ENCODE measurements around the gene ZIC1.

The ZIC1 gene

GRCh38 chr3:147411815-147412241 lies 2.7 kb downstream of the ZIC1 start:
- DNase-seq, result no peak

- DNase-seq, result no peak
Observed at GRCh38 chr3:147412261-147412916, 3.2 kb downstream of the ZIC1 start.

DNA sequence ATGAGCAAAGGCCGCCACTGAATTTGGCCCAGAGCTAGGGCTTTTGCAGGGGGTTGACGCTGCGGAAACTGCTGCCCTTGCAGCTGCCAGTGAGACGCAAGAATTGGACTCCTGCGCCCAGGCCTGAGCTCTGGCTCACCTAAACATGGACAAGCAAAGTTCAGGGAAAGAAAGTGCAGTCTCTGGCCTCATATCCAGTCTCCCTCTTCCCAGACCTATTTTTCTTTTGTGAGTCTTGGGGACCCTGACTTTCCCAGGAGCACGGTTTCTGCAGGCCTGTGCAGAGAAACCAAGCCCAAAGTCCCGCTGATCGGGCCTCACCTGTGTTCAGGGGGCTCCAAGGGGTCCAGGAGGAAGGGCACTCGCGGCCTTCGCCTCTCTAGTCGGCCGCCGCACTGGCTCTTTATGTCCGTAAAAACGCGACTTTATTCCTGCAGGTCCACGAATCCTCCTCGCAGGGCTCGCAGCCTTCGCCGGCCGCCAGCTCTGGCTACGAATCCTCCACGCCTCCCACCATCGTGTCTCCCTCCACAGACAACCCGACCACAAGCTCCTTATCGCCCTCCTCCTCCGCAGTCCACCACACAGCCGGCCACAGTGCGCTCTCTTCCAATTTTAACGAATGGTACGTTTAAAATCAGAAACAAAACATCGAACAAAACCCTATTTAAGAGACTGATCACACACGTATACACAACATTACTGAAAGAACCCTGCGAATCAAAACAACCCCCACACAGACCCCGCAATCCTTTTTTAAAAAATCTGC lies 3.9 kb downstream of the ZIC1 start:
- DNase-seq, result no peak

DNA sequence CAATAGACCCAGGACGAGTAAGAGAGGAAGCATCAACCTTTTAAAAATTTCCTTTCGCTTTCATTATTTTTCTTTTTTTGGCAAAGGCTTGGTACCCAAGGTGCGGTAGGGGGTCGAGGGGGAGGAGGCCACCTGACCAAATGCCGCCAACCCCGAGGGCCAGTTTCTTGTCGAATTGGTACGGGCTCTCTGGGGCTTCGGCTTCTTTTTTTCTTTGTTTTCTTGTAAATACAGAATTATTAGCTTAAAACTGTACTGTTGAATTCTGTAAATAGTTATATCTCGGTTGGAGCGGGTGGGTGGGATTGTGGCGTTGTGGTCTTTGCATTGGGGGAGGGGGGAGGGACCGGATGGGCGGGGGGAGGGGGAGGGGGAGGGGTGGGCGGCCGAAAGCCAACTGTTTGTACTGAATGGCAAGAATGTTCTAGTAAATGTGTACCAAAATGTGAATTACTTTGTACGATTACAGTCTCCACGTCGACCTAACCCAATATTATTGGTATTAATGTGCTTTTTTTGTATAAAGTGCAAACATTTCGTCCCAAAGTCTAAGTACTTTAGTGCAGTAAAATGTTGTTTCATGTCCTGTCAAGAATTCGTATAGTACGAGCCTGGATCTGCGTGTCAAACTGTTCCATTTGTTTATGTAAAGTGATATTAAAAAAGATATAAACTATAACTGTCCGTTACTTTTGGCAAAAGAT lies 4.7 kb downstream of the ZIC1 start:
- no peak for DNase-seq

DNA sequence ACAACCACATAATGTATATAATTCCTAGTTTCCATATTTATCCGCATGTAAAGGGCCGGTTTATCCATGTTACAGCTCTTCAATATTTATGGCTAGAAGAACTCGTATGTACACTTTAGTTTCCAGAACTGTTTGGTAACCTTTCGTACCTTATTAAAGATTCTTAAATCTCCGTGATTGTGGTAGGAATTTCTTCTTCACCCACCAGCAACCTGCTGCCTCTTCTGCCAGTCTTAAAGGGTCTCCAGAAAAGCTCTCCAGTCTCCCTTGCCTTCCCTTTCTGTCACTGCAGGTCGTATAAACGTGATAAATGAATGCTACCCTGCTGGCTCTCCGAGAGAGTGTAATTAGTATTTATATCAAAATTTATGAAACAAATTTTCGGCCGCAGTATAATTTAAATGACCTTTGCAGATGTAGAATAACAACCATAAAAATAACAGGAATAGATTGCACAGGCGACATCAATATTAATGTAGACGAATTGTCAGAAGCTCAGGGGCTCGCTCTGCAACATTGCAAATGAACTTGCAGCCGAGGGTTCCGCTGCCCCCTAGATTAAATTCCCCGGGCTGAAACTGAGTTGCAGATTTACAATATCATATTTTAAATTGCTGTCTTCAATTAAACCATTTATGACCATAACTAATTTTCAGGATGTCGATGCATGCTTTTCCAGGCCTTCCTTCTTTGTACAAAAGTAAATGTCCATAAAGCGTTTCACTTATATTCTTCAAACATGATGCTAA lies 5.4 kb downstream of the ZIC1 start:
- no peak for DNase-seq

DNA sequence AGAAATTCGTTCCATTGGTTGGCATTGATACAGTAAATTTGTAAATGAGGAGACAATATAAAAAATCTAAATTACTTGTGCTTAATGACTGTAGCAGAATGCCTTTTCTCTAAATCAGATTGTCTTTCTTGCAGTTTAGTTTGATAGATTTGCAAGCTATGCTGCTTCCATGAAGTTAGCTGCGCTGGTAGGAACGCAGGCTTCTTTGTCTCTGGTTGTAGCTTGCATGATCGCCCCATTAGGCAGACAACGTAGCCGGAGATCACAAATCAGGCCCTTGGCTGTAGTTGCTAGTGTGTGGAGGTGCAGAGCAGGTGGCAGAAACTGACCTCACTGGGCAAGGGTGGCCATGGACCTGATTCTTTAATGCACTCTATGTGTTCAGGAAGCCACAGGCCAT lies 6.1 kb downstream of the ZIC1 start:
- DNase-seq, result no peak

GRCh38 chr3:147415874-147416273 lies 6.7 kb downstream of the ZIC1 start:
- no peak for DNase-seq

DNA sequence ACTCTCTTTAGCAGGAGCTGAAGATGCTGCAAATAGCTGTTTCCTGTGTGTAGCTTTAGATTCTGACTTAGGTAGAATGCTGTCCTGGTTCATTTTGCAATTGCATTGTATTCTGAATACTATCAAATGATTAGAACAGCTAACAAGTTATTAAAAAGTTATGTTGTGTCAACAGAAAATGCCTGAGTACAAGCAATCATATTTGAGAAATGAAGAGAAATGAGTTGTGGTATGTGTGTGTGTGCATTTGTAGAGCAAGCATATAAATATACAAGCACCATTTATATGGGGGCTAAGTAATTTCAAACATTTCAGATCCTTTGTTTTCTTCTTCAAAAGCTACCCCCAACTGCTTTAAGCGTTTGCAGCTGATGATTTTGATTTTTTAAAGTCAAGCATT lies 7.8 kb downstream of the ZIC1 start:
- DNase-seq, result no peak

- no peak for DNase-seq
Observed at GRCh38 chr3:147417551-147418295, 8.6 kb downstream of the ZIC1 start.

GRCh38 chr3:147418371-147418781 lies 9.2 kb downstream of the ZIC1 start:
- no peak for DNase-seq

GRCh38 chr3:147418808-147419701 lies 9.9 kb downstream of the ZIC1 start:
- no peak for DNase-seq

DNA sequence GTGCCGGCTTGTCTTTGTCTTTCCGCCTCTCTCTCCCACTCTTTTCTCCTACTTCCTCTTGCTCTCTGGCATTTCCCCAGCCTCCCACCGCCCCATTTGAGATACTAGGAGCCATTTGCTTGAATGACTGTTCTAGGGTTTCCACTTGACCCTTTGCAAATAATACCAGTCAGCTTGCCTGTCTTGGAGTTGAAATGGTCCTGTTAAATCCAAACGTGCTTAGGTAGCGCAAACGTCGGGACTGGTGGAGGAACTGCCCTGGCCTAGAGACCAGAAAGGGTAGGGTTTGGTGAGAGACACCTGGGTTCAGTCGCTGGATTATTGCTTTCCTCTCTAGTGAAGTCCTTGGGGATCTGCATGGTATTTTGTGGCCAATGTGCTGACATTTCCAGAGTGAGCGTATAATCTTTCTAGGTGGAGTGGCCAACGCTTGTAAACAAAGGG lies 10.6 kb downstream of the ZIC1 start:
- DNase-seq, result no peak

DNA sequence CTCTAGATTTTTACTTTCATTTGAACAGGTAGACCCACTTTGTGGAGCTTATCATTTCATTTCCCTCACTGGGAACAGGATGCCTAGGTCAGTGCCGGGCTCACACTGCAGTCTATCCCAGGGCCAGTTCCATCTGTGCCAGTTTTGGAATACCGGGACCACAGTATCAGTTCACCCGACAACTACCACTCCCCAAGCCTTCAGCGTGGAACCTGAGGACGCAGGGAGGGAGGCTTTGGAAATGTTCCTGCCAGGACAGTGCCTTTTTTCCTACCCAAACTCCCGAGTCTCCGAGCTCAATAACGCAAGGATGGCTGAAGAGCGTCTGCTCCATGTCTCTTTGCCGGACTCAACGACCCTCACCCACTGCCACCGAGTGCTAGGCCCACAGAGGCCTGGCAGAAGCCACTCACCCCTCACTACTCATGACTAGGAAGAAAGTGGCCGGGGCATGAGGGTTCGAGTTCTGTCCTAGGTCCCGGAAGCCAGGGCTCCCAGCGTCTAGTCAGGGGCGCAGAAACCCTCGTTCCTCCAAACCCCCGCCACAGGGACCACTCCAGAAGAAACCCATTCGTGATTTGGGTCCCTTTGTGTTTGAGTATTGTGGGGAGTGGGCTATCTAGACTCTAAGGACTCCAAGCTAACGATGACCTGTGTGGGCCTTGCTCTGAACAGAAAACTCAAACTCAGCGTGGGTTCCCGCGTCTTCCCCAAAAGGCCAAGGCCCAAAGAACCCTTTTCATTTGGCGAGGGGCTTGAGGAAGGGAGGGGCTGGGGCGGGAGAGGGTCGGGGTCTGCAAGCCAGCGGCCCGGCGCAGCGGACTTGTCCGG lies 11.4 kb downstream of the ZIC1 start:
- DNase-seq, result no peak

DNA sequence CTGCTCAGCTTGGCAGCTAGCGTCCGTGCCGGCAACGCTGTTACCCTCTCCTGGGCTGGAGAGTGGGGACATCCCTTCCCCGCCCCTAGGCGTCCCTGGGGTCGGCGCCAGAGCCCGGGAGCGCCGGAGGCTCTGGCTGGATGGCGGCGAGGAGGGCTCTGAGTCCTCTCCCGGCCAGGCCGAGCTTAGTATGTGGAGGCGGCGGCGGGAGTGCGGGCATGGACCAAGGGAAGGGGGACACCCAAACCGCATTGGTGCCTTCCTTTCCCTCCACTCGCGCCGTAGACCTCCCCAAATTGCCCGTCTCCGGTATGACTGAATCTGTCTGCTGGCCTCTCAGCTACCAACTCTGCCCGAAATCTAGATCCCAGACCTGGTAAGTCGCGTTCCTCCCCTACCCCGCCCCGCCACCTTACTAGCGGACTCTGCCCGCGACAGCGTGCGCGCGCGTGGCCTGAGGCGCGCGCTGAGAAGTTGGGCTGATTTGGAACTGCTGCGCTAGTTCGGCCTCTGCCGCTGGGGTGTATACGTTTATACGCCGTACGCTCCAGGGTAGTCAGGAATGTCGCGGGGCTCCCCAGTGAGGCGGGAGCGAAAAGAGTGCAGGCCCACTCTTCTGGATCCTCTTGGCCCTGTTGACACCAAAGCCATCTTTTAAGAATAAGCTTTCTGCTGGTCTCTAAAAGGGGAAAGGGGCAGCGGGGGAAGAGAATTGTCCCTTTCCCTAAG lies 12.2 kb downstream of the ZIC1 start:
- DNase-seq, result no peak

DNA sequence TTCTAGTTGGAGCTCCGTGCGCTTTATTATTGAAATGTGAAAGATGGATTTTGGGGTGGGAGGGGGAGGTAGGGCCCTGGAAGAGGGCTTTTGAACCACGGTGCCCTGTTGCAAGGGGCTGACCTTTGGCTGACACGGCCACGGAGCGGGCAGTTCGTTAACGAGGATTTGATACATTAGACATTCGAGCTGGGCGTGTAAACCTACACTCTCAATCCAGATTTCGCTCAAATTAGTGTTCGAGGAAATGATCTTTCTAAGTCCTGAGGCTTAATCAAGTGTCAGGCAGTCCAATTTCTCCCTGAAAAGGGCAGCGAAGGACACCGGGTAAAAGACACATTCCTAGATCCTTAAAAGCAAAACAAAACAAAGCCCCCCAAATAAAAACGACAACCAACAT lies 13.0 kb downstream of the ZIC1 start:
- no peak for DNase-seq

DNA sequence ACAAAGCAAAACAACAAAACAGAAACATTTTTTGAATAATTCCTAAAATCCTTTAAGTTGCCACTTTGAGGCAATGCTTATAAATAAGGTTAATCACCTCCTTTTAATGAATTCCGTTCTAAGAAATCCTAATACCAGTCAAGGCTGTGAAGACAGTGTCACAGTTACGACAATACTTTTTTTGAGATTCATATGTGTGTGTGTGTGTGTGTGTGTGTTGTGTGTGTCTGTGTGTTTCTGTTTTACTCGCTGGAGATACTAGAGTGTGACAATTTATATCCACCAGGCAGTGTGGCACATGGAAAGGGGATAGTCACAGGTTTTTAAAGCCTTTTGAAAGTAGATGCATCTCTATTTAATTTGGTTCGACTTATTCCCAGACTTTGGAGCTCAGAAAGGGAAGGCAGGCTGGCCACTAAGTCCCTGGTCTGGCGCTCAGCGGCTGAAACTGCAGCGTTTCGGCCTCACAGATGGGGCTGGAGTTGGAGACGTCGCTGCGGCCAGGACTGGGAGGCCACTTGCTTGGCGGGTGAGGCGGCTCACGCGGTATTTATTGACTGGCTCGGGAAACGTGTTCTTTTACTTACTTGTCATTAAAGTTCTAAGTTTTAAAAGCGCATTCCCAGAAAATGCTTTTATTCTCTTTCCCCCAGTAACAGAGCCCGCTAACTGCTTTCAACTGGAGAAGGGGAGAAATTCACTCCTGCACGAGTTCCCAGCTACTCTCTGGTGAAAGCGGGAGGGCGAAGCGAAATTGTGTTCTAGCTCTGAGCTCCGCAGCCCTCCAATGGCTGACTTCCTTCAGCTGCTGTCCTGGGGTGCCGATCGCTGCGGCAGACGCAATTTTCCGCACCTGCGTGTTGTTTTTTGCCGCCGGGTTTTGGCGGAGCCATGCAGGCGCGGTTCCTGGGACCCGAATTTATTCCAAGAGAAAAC lies 13.7 kb downstream of the ZIC1 start:
- DNase-seq, result no peak

DNA sequence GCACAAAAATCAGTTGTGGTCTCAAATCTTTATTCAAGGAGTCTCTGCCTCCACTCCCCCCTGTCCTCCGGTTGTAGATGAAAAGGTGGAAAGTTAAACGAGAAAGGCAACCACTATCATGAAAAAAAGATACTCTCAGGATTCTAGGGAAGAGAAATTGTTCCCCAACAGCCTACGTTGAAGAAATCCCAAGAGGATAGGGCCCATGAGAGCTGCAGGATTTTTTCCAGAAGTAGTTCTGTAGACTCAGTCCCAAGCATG lies 14.3 kb downstream of the ZIC1 start:
- no peak for DNase-seq

DNA sequence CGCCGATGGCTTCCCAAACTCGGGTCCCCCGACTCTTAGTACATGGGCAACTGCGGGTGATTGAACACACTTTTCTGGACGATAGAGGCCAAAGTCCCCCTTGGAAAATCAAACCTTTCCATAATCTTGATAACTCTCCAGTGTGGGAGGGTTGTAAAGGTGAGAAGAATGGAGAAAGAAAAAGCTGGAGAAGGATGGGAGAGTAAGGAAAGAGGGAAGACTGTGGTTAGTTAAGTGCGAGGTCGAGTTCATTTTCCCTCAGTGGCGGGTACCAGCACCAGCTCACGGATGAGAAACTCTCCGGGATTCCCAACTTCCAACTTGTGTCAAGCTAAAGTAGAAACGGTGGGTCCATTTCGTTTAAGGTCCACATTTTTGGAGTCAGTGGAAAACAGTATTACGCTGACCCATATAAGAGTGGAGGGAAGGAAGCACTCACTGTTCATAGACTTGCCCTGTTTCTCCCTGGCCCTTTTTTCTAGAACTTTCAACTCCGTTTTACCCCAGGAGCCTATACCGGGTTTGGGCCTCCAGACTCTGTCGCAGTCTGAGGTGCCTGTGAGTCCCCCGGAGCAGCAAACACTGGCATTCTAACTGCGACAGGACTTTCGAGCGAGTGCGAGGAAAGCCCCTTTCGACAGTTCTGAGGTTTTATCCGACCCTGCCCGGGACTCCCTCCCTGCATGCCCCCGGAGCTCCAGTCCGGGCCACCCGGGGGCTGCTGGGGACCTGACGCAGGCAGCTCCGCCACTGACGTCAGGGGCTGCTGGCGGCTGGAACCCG lies 14.8 kb downstream of the ZIC1 start:
- DNase-seq, result no peak

Measured in hematopoietic multipotent progenitor cell treated with erythropoietin and hydrocortisone succinate and interleukin-3 and kit ligand, for 6 days (in vitro differentiated cells).